ENCODE data around the gene PYGM.
"Not testable (repeated sequence)": the region's sequence is repeated elsewhere in the genome, so short reads cannot be mapped to it uniquely, and the experiment has no call there.

PYGM gene

DNA sequence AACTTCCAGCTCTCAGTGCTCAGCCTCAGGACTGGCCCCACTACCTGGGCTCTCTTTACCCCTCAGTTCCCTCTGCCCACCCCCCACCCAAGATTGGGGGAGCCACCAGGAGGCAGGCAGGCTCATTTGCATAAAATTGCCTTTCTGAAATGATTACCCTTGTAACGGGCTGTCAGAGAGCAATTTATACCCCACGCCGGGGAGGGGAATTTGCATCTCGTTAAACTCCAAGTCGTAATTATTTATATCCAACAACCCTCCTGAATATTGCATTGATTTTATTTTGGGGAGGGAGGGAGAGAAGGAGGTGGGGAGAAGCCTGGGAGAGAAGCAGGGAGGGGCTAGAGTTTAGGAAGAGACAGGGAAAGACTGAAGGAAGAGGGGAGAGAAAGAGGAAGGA, 45.1 kb downstream of the PYGM start:
- no peak for DNase-seq

DNA sequence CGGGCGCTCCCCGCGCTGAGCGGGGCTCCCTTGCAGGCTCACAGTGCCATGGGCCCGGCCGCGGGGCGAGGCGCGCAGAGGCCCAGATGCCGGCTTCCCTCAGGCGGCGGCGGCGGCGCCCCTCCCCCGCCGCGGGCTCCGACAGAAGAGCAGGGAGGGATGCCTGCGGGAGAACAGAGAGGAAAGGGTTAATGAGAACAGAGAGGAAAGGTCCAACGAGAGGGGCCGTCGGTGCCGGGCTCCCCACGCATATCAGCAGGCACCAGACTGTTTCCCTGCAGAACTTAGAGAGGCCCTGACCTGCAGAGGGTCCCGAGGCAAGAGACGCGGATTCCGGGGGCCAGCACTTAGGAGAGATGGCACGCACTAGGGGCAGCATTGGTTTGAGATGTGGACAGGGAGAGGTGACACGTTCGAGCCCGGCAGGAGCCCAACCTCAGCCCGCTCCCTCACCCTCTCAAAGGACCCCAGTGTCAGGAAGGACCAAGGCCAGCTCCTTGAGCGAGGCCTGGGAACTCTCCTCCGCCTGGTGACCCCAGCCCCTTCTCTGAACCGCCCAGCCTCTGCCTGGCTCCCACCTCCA, 45.9 kb downstream of the PYGM start:
- peak; percentile 51 for DNase-seq

DNA sequence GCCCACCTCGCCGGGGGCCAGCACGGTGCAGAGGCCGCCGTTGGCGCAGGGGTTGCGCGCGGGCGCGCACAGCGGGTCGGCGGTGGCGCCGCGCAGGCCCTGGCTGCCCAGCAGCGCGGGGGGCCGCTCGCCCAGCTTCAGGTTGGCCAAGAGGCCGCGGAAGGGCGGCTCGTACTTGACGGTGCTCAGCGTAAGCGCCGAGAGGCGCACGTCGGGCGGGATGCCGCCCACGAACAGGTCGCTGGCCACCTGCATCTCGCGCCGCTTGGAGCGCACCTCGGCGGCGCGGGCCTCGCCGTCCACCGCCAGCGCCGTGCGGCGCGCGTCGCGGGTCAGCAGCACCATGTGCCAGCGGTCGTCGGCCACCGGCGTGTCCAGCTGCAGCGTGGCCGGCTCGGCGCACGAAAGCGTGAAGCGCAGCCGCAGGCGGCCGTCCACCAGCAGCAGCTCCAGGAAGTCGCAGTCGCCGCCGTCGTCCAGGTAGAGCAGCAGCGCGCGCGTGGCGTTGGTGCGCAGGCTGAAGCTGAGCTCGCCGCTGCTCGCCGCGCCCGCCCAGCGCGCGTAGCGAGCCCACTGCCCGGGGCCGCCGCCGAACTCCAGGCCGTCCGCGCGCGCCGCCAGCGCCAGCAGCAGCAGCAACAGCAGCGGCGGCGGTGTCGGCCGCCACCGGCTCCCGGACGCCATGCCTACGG, 46.6 kb downstream of the PYGM start:
- DNase-seq = peak; percentile 72

DNA sequence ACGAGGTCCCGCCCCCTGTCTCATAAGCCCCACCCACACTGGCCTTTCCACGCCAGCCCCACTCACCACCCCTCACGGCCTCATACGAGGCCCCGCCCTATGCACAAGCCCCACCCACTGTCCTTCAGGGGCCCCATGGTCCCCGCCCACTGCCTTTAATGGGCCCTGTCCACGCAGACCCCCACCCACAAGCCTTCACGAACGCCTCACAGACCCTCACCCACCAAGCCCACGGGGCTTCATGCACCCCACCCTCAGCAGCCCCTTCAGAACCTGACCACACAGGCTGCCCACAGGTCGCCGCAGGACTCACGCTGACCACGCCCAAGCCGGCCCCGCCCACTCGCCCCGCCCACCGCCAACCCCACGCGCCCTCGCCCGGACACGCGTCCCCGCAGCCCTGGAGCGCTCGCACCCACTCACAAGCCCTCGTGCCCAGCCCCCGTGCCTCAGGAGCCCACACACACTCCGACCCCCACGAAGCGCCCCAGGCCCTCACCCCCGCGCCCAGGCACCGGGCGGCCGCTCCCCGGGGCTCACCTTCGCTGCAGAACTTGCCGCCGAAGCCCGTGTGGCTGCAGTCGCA, 47.3 kb downstream of the PYGM start:
- DNase-seq = no peak

DNA sequence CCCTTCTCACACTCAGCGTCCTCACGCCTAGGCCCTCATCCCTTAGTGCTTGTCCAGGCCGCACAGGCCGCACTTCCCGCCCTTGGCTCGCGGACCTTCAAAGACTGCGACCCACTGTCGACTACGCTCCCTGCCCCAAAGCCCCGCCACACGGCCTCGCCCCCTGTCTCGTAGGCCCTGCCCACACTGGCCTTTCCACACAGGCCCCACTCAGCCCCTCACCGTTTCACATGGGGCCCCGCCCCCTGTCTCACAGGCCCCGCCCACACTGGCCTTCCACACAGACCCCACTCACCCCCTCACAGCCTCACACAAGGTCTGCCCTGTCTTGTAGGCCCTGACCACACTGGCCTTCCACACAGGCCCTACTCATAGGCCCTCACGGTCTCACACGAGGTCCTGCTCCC, 47.8 kb downstream of the PYGM start:
- DNase-seq = no peak

DNA sequence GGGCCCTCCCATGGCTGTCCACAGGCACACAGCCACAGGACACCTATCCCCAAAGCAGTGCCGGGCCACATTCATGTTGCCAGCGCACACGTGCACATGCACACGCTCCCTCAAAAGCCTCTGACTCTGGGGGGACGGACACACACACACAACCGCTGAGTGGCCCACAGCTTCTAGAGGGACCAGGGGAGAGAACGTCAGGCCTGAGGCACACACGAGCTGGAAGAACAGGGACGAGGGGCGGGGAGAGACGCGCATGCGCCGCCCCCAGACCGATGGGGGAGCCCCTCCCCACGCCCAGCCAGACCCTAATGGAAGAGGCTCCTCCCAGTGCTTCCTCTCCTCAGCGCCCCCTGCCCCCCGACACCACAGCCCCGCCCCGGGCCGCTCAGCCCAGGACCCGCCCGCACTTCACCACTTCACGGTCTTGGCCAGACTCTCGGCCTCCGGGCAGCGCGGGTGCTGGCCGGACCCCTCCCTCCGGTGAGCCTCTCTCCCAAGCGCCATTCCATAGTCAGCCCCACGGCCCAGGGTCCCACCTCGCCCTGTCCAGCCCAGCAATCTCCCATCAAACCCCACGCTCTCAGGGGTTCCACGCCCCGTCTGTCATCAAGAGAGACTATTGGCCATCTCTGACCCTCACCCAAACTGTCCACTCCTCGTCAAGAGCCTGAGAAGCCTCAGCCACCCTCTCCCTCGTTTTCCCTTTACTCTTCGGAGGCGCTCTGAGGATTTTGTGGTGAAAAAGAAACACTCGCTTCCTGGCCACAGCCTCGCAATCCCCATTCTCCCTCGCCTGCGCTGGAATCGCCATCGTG, 48.4 kb downstream of the PYGM start:
- peak; percentile 63 for DNase-seq

DNA sequence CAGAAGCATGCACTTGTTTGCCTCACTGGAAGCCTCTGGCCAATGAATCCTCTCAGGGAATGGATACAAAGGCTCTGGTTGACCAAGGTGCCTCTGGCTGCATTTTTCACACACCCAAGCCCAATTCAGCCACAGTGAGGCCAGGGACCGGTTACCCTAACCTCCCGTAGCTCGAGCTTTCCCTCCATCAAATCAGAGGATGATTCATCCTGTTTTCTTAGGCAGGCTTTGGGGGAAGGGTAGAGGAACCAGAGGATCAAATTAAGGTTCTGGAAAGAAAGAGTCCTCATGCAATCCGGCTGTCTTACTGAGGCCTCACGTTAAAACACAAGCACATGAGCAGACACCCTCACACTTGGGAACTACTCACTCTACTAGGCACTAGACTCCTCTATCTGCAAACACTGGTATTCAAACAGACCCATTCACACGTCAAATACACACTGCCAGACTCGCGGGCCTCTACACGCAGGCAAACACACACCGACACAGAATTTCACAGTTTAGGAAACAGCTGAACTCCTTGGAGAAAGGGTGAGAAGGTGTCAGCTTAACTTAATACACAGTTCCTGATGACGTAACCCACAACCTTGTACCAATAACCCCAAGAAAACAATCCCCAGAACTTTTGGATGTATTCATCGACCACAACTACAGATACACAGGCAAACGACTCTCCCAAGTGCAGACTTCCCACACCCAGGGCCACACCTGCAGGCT, 49.2 kb downstream of the PYGM start:
- DNase-seq = no peak

DNA sequence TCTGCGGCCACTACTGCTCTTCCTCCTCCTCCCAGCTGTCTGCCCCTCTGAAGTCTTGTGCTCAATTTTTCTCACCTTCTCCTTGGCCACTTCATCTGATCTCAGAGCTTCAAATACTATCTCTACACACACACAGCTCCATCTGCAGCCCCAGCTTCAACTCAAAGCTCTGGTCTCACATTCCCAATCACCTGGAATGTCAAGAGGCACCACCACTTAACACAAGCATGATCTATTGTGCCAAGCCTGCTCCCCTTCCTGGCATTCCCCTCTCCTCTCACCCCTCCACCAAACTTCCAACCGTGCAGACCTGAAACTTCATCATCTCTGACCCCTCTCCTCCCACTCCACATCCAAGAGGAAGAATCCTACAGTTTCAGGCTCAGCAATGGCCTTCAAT, 54.3 kb downstream of the PYGM start:
- DNase-seq = no peak

DNA sequence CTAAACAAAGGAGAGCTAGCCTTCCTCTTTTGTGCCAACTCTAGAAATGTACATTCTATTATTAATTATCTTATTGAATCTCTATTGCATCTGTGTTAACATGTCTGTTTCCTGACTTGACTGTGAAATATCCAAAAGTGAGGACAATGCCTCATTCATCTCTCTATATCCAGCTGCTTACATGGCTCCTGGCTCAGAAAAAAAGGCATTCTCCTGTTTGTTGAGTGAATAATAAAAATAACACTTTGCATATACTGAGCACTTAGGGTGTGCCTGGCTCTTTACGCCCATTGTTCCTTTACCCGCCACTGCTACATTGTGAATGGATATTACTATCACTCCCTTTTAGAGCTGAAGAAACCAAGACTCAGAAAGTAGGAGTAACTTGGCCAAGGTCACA, 56.7 kb downstream of the PYGM start:
- no peak for DNase-seq

DNA sequence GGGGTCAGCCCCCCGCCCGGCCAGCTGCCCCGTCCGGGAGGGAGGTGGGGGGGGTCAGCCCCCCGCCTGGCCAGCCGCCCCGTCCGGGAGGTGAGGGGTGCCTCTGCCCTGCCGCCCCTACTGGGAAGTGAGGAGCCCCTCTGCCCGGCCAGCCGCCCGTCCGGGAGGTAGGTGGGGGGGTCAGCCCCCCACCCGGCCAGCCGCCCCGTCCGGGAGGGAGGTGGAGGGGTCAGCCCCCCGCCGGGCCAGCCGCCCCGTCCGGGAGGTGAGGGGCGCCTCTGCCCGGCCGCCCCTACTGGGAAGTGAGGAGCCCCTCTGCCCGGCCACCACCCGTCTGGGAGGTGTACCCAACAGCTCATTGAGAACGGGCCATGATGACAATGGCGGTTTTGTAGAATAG, 57.8 kb downstream of the PYGM start:
- DNase-seq = not testable (repeated sequence)

DNA sequence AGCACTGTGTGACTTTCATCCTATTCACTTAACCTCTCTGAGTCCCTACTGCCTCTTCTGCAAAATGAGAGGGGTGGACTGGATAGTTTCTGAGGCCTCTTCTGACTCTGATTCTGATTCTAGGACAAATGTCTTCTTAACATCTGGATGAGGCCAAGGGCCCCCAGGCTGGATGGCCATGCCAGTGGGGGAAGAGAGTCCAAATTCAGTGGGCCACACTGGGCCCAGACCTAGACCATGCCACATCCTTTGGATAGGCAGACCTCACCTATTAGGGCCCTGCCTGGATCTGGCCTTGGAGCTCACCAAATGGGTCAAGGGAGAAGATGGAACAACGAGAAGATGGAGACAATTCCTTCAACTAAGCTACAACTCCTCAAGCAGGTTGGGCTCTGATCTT, 61.3 kb downstream of the PYGM start:
- no peak for DNase-seq

DNA sequence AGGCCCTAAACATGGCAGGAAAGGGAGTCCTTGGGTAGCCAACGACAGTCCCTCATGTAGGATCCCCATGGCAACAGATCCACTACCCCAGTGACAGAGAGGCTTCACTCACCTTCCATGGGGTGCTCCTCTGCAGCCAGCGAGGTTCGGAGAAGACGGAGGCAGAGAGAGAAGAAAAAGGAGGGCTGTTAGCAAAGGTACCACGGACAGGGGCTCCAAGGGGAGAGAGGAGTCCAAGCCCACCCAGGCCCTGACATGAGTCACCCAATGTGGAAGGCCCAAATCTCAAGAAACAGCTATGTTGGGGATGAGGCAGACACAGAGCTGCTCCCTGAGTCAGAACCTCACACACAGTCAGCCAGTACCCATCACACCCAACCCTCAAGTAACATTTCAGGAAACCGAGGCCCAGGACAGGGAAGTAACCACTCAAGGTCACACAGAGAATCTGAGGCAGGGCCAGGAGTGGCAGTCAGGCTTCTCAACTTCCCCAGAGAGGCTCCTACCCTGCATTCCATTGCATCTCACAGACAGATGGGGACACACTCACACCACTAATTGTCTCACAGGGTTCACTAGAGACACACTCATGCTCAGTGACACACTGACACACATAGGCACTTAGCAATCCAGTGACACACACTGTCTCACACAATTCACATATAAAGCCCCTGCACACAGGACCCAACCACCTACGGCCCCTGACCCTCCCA, 62.0 kb downstream of the PYGM start:
- DNase-seq = no peak
